Suprapubic skin (tissue), 4 donors: ENCODE data around the gene SYT13.

Experiments
- EP300 ChIP-seq: sonication (generic); formaldehyde crosslinking; IDR thresholded peaks from one replicate; pipeline ENCODE4 v1.6.1; 2017; ENCODE audit warnings: antibody characterized with exemption
- POLR2A ChIP-seq, 2 donors: fragments of 450-650 bp; IDR thresholded peaks; one replicate each; pipeline ENCODE4 v1.6.1; 2017; ENCODE audit warnings: antibody characterized with exemption in 2 of 2, mild to moderate bottlenecking in 2 of 2, moderate library complexity in 2 of 2
- POLR2AphosphoS5 ChIP-seq, 3 donors: sonication (generic); formaldehyde crosslinking; IDR thresholded peaks; one replicate each; pipeline ENCODE4 v1.6.1; 2017; ENCODE audit warnings: antibody characterized with exemption in 3 of 3
- TF ChIP-seq, protein P1 (sequence below), 2 donors: fragments of 200-600 bp in 1 of 2; fragments of 450-650 bp in 1 of 2; sonication (generic) in 1 of 2; IDR thresholded peaks; one replicate each; pipeline ENCODE4 v1.5.1; 2016 to 2019; ENCODE audit warnings: antibody characterized with exemption in 2 of 2, mild to moderate bottlenecking in 1 of 2, moderate library complexity in 1 of 2

DNA sequence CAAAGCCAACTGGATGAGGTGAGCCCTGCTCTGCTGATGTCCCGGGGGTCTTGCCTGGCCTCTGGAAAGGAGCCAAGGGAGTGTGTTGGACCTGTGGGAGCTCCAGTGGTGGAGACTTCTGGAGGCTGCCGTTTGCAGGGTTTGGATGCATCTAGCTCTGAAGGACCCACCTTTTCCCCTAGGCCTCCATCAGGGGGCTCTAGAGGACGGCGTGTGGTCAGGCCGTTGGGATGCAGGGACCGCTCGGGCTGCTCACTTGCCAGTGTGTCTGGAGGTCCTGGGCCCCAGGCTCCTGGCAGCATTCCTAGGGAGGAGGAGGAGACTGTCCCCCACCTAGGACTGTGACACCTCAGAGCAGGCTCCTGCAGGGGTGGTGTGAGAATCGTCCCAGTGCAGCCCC is 81.4 kb downstream of the SYT13 start:
- no peak for TF ChIP-seq EP300
- TF ChIP-seq, protein P1, sequence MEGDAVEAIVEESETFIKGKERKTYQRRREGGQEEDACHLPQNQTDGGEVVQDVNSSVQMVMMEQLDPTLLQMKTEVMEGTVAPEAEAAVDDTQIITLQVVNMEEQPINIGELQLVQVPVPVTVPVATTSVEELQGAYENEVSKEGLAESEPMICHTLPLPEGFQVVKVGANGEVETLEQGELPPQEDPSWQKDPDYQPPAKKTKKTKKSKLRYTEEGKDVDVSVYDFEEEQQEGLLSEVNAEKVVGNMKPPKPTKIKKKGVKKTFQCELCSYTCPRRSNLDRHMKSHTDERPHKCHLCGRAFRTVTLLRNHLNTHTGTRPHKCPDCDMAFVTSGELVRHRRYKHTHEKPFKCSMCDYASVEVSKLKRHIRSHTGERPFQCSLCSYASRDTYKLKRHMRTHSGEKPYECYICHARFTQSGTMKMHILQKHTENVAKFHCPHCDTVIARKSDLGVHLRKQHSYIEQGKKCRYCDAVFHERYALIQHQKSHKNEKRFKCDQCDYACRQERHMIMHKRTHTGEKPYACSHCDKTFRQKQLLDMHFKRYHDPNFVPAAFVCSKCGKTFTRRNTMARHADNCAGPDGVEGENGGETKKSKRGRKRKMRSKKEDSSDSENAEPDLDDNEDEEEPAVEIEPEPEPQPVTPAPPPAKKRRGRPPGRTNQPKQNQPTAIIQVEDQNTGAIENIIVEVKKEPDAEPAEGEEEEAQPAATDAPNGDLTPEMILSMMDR (IDR thresholded peaks at IDR 0.05), result no peak
- no peak for TF ChIP-seq POLR2AphosphoS5 (IDR thresholded peaks at IDR 0.05)
- no peak for TF ChIP-seq POLR2A (IDR thresholded peaks at IDR 0.05)
